Brain microvascular endothelial cell (primary cell): ENCODE results near the gene SH3PXD2A.

Experiments used
- DNase-seq: peaks from one replicate; pipeline ENCODE4 v3.0.0-alpha.2; 2020
- H3K27ac ChIP-seq: fragments of 250-450 bp; sonication (Bioruptor Pico); 2 replicates; pipeline ENCODE4 v1.5.1; 2020; ENCODE audit warnings: mild to moderate bottlenecking, moderate library complexity
- H3K27me3 ChIP-seq: fragments of 250-450 bp; sonication (Bioruptor Pico); replicated peaks from 2 replicates; pipeline ENCODE4 v1.5.1; 2020; ENCODE audit warnings: mild to moderate bottlenecking
- H3K36me3 ChIP-seq: fragments of 250-450 bp; sonication (Bioruptor Pico); replicated peaks from 2 replicates; pipeline ENCODE4 v1.5.1; 2020; ENCODE audit warnings: mild to moderate bottlenecking
- H3K4me3 ChIP-seq: 2 replicates; pipeline ENCODE4 v1.5.1; 2011; ENCODE audit warnings: low read depth, mild to moderate bottlenecking, control low read depth, low read length, moderate library complexity
- CTCF ChIP-seq: IDR thresholded peaks from 2 replicates; pipeline ENCODE4 v1.5.1; 2011; ENCODE audit warnings: low read depth, mild to moderate bottlenecking, moderate library complexity, low read length, control low read depth, inconsistent platforms; ENCODE audit errors: missing control alignments
- in situ Hi-C: cut with HindIII; loops from 2 replicates; pipeline ENCODE4 v1.10.0; 2017; ENCODE audit warnings: low sequenced_read_pairs, low pct_ligation_motif_present

The SH3PXD2A gene

DNA sequence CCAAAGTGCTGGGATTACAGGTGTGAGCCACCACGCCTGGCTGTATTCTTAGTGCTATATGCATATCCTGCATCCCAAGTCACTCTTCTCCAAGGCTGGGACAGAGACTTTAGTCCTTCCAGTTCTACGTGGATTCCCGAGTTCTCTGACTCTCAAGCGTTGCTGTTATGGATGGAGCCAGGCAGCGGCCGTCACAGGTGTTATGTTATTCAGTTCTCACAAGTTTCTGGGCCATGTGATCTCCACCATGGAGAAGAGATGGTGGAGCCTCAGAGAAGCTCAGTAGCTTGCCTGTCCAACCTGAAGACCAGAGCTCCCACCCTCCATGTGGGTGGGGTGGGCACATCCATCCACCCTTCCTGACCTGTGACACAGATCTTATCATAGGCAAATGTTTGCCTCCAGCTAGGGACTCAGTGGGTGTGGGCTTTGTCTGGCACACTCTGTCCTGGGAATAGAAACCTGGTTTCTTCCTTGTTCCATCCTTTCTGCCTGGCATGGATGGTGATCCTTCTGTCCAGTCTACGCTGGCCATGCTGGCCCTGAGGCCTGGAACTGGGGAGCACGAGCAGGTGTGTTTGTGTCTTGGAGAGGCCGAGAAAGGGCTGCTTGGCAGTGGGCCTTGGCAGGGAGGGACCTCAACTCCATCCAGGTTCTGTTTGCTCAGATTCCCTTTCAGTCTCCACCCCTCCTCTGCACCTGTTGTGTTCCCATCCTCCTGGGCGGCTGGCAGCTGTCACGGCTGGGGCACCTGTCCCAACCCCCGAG, 306.6 kb downstream of the SH3PXD2A start:
- Histone ChIP-seq H3K4me3 (no peak overlapping the region), H3K27ac (no peak overlapping the region), H3K27me3 (peaks cover 41% of the 10 kb centered on the region), H3K36me3 (no peaks in the 10 kb centered on the region)
- no peak for DNase-seq
- in situ Hi-C loops, result no loop called here
- TF ChIP-seq CTCF, result no peak

GRCh38 chr10:103548006-103548405, 307.4 kb downstream of the SH3PXD2A start:
- no peak overlapping the region for H3K27ac ChIP-seq
- TF ChIP-seq CTCF, result no peak
- DNase-seq, result no peak
- in situ Hi-C loops, result no loop called here
- H3K4me3 ChIP-seq, result no peak overlapping the region
- no peaks in the 10 kb centered on the region for H3K36me3 ChIP-seq
- H3K27me3 ChIP-seq, result peaks cover 48% of the 10 kb centered on the region

DNA sequence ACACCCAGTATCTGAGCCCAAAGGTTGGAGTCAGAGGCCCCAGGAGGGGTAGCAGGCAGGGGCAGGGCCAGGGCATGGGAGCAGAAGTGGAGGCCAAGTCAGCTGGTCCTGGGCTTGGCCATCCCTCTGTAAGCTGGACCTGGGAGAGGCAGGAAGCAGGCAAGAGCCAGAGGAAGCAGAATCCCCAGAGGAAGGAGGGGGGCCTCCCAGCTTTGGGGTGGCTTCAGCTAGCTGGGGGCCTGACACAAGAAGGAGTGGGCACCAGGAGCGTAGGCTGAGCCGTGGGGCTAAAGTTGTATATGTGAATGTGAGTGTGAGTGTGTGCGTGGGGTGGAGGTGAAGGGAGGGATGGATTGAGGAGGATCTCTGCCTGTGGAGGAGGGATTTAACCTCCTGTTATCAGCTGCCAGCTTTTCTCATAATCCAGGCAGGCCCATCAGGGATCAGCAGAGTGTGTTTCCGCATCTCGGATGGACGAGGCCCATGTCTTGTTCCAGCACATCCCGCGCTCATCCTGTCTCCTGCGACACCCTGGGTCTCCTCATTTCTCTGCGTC, 307.9 kb downstream of the SH3PXD2A start:
- no peak for DNase-seq
- Histone ChIP-seq H3K27ac (no peak overlapping the region), H3K36me3 (no peaks in the 10 kb centered on the region), H3K4me3 (no peak overlapping the region), H3K27me3 (peaks cover 51% of the 10 kb centered on the region)
- in situ Hi-C loops, result no loop called here
- TF ChIP-seq CTCF, result no peak

DNA sequence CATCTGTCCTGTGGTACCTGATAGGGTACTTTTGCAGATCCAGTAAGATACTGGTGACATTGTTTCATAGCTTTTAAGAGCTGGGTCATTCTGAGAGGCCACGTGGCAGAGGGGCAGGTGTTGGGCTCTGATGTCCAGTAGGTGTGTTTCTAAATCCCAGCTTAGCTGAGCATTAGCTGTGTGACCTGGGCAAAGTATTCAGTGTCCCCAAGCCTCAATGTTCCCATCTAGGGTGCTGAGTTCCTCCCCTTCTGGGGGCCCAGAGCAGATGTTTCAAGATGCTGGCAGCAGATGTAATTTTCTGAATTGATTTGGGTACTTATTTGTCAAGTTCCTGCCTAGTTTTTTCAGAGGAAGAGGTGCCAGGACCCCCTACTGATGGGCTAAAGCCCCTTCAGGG, 309.0 kb downstream of the SH3PXD2A start:
- peaks cover 52% of the 10 kb centered on the region for H3K27me3 ChIP-seq
- in situ Hi-C loops, result no loop called here
- no peak for DNase-seq
- no peaks in the 10 kb centered on the region for H3K36me3 ChIP-seq
- H3K27ac ChIP-seq, result no peak overlapping the region
- no peak overlapping the region for H3K4me3 ChIP-seq
- no peak for TF ChIP-seq CTCF

GRCh38 chr10:103545771-103546281, 309.6 kb downstream of the SH3PXD2A start:
- DNase-seq, result no peak
- no peak for TF ChIP-seq CTCF
- Histone ChIP-seq H3K4me3 (no peak overlapping the region), H3K36me3 (no peaks in the 10 kb centered on the region), H3K27ac (no peak overlapping the region), H3K27me3 (peaks cover 56% of the 10 kb centered on the region)
- in situ Hi-C loops, result no loop called here
